Panc1 (cell line): Measurements from ENCODE around the gene OVCH1. TPM values are rescaled to one million over a fixed set of nuclear protein-coding genes. Genes with fewer than 3 reads are reported as not detected.

Experiments used
- ATAC-seq: fragments of 200-7000 bp; cut with Tn5 transposase; 2 replicates; pipeline ENCODE4 v1.9.1; 2020; ENCODE audit warnings: mild to moderate bottlenecking, moderate library complexity
- BruUV-seq: library from RNA; stranded (reverse); fragments of 400-500 nt; replicated peaks from 2 replicates; lab custom pipeline; 2021; lab: Mats Ljungman, UMichigan
- CTCF ChIA-PET: fragments of 300-600 bp; sonication (Branson Sonifier 250); formaldehyde crosslinking; loops from one replicate; lab custom pipeline; 2022; ENCODE audit warnings: antibody characterized with exemption; lab: Charles Lee
- POLR2A ChIA-PET: fragments of 300-600 bp; sonication (Branson Sonifier 250); formaldehyde crosslinking; loops from one replicate; lab custom pipeline; 2022; ENCODE audit warnings: antibody characterized with exemption; lab: Charles Lee
- DNase-seq: peaks from one replicate; pipeline ENCODE4 v3.0.0-alpha.2; 2010; ENCODE audit warnings: low read depth, low spot score
- H3K27ac ChIP-seq: 2 replicates; pipeline ENCODE4 v1.5.1; 2011; ENCODE audit warnings: mild to moderate bottlenecking, low read length, inconsistent platforms
- H3K27me3 ChIP-seq: fragments of 200-500 bp; sonication (Bioruptor generic); 2 replicates; pipeline ENCODE4 v1.6.0; 2014; ENCODE audit warnings: low read length, inconsistent platforms; ENCODE audit not compliant: control insufficient read depth, insufficient read depth
- H3K36me3 ChIP-seq: fragments of 200-500 bp; sonication (Bioruptor generic); 2 replicates; pipeline ENCODE4 v1.5.1; 2014; ENCODE audit warnings: inconsistent platforms, mild to moderate bottlenecking, low read length, moderate library complexity; ENCODE audit not compliant: control insufficient read depth, insufficient read depth
- H3K4me1 ChIP-seq: 2 replicates; pipeline ENCODE4 v1.5.1; 2011; ENCODE audit warnings: inconsistent platforms, mild to moderate bottlenecking, low read length, moderate library complexity; ENCODE audit not compliant: control insufficient read depth, insufficient read depth
- H3K4me3 ChIP-seq, 2 experiments: 2 replicates each; pipeline ENCODE4 v1.5.1; 2011 to 2012; ENCODE audit warnings: low read depth in 2 of 2, low read length in 2 of 2, mild to moderate bottlenecking in 2 of 2, inconsistent platforms in 1 of 2, moderate library complexity in 1 of 2
- H3K9me3 ChIP-seq: fragments of 200-500 bp; sonication (Bioruptor generic); 2 replicates; pipeline ENCODE4 v1.5.1; 2014; ENCODE audit warnings: low read depth, mild to moderate bottlenecking, inconsistent platforms, low read length, moderate library complexity; ENCODE audit not compliant: control insufficient read depth, insufficient read depth
- CTCF ChIP-seq: fragments of 450-650 bp; IDR thresholded peaks from 2 replicates; pipeline ENCODE4 v1.5.1; 2017; ENCODE audit warnings: mild to moderate bottlenecking
- POLR2AphosphoS5 ChIP-seq: IDR thresholded peaks from 2 replicates; pipeline ENCODE4 v1.6.1; 2012; ENCODE audit warnings: mild to moderate bottlenecking, low read depth, low read length, moderate library complexity
- REST ChIP-seq, 2 experiments: IDR thresholded peaks; 2 replicates each; pipeline ENCODE4 v1.6.1; 2011 to 2012; ENCODE audit warnings: low read depth in 2 of 2, control low read depth in 1 of 2, low read length in 1 of 2, mild to moderate bottlenecking in 1 of 2, moderate library complexity in 1 of 2; ENCODE audit not compliant: insufficient read depth in 1 of 2
- SIN3A ChIP-seq: IDR thresholded peaks from 2 replicates; pipeline ENCODE4 v1.6.1; 2012; ENCODE audit warnings: low read depth, mild to moderate bottlenecking, low read length, moderate library complexity, borderline replicate concordance; ENCODE audit not compliant: insufficient read depth
- TCF7L2 ChIP-seq: IDR thresholded peaks from 2 replicates; pipeline ENCODE4 v1.6.1; 2011; ENCODE audit warnings: mild to moderate bottlenecking, low read depth, low read length, inconsistent platforms
- in situ Hi-C: cut with HindIII; loops from 2 replicates; pipeline ENCODE4 v1.10.0; 2016; ENCODE audit warnings: low sequenced_read_pairs, low pct_unique_long_range_greater_than_20kb
- intact Hi-C: fragments of 100-400 bp; cut with micrococcal nuclease; formaldehyde crosslinking; loops from one replicate; pipeline ENCODE4 v1.10.0; 2022; ENCODE audit not compliant: unreplicated experiment
- total RNA-seq: library from RNA; stranded (reverse); gene quantifications from one replicate; pipeline ENCODE4 v1.2.1, GENCODE V29; 2021; ENCODE audit not compliant: unreplicated experiment

The OVCH1 gene
- total RNA-seq, 1 experiment from 2014 or later = not detected

- intact Hi-C loops (no loop called here), in situ Hi-C loops (no loop called here)
- ChIA-PET CTCF (no interaction called here), POLR2A (no interaction called here)
- Histone ChIP-seq H3K9me3 (no peaks in the 10 kb centered on the region), H3K4me3 (no peak overlapping the region), H3K36me3 (no peaks in the 10 kb centered on the region), H3K27me3 (peaks cover 12% of the 10 kb centered on the region; the same call in 1 of the 2 replicates), H3K27ac (no peak overlapping the region), H3K4me1 (no peaks in the 10 kb centered on the region)
- ATAC-seq = no peak
- no peak for TF ChIP-seq SIN3A
- TF ChIP-seq TCF7L2 = no peak
- no peak for TF ChIP-seq REST (IDR thresholded peaks at IDR 0.05; ENCODE audit: insufficient read depth in 1 of 2, low read depth in 2 of 2, low read length in 1 of 2)
- TF ChIP-seq CTCF = no peak
- no peak for TF ChIP-seq POLR2AphosphoS5
- DNase-seq = no peak
- BruUV-seq = no TSS peak
These were observed 12.0 kb upstream of the OVCH1 start for GRCh38 chr12:29509503-29509902.

- ChIA-PET CTCF (no interaction called here), POLR2A (no interaction called here)
- no peak for DNase-seq
- intact Hi-C loops (no loop called here), in situ Hi-C loops (no loop called here)
- ATAC-seq = no peak
- BruUV-seq = no TSS peak
- no peaks in the 10 kb centered on the region for H3K4me1 ChIP-seq
- no peaks in the 10 kb centered on the region for H3K36me3 ChIP-seq
- no peak overlapping the region for H3K27ac ChIP-seq
- TF ChIP-seq REST (IDR thresholded peaks at IDR 0.05; ENCODE audit: insufficient read depth in 1 of 2, low read depth in 2 of 2, low read length in 1 of 2) (no peak), TCF7L2 (no peak), CTCF (no peak), SIN3A (no peak), POLR2AphosphoS5 (no peak)
- H3K27me3 ChIP-seq = peaks cover 12% of the 10 kb centered on the region; the same call in 1 of the 2 replicates
- H3K9me3 ChIP-seq = no peaks in the 10 kb centered on the region
- H3K4me3 ChIP-seq = no peak overlapping the region
These were observed 11.5 kb upstream of the OVCH1 start for GRCh38 chr12:29508949-29509348.
